GM23338 (cell line): Measurements from ENCODE around the gene HOXB4. TPM values are rescaled to one million over a fixed set of nuclear protein-coding genes. Genes with fewer than 3 reads are reported as not detected.

Experiments used
- ATAC-seq: fragments of 200-7000 bp; cut with Tn5 transposase; 3 replicates; pipeline ENCODE4 v1.9.1; 2020
- DNase-seq: peaks from one replicate; pipeline ENCODE4 v3.0.0-alpha.2; 2015; ENCODE audit warnings: low spot score
- H2AFZ ChIP-seq: fragments of 200-600 bp; sonication (generic); 2 replicates; pipeline ENCODE4 v1.8.0; 2016; ENCODE audit warnings: antibody characterized with exemption, mild to moderate bottlenecking, moderate library complexity
- H3F3A ChIP-seq: fragments of 200-600 bp; sonication (generic); replicated peaks from 2 replicates; pipeline ENCODE4 v1.8.0; 2017; ENCODE audit warnings: antibody characterized with exemption, mixed run types, low read depth
- H3K27ac ChIP-seq: fragments of 200-600 bp; sonication (generic); 2 replicates; pipeline ENCODE4 v1.6.1; 2016; ENCODE audit warnings: low read depth
- H3K27me3 ChIP-seq: fragments of 200-600 bp; sonication (generic); 2 replicates; pipeline ENCODE4 v1.8.0; 2016; ENCODE audit warnings: mild to moderate bottlenecking, mixed run types, moderate library complexity; ENCODE audit not compliant: insufficient read depth
- H3K36me3 ChIP-seq: fragments of 200-600 bp; sonication (generic); 2 replicates; pipeline ENCODE4 v1.8.0; 2016; ENCODE audit warnings: mild to moderate bottlenecking; ENCODE audit not compliant: insufficient read depth
- H3K4me1 ChIP-seq: fragments of 200-600 bp; sonication (generic); 2 replicates; pipeline ENCODE4 v1.8.0; 2016; ENCODE audit warnings: mild to moderate bottlenecking, moderate library complexity; ENCODE audit not compliant: insufficient read depth
- H3K4me2 ChIP-seq: fragments of 200-600 bp; sonication (generic); 2 replicates; pipeline ENCODE4 v1.7.1; 2017; ENCODE audit warnings: mixed run types
- H3K4me3 ChIP-seq: fragments of 200-600 bp; sonication (generic); 2 replicates; pipeline ENCODE4 v1.6.1; 2016; ENCODE audit warnings: mixed run types
- H3K79me2 ChIP-seq: fragments of 200-600 bp; sonication (generic); replicated peaks from 2 replicates; pipeline ENCODE4 v1.8.0; 2017; ENCODE audit warnings: mild to moderate bottlenecking; ENCODE audit not compliant: insufficient read depth
- H3K9me2 ChIP-seq: fragments of 200-600 bp; sonication (generic); 2 replicates; pipeline ENCODE4 v1.8.0; 2017; ENCODE audit not compliant: insufficient read depth
- H4K20me1 ChIP-seq: fragments of 200-600 bp; sonication (generic); replicated peaks from 2 replicates; pipeline ENCODE4 v1.8.0; 2017; ENCODE audit warnings: mild to moderate bottlenecking; ENCODE audit not compliant: insufficient read depth
- H3K27ac Mint-ChIP-seq: 2 replicates; pipeline ENCODE4 v1.8.0; 2020; ENCODE audit warnings: inconsistent platforms, mild to moderate bottlenecking, moderate library complexity, mixed read lengths
- H3K27me3 Mint-ChIP-seq: 3 replicates; pipeline ENCODE4 v1.8.0; 2022; ENCODE audit warnings: low read depth, mild to moderate bottlenecking, moderate library complexity, mixed read lengths, inconsistent platforms; ENCODE audit not compliant: insufficient read depth, poor library complexity
- H3K36me3 Mint-ChIP-seq: 3 replicates; pipeline ENCODE4 v1.8.0; 2021; ENCODE audit warnings: low read depth, mild to moderate bottlenecking, inconsistent platforms, moderate library complexity, mixed read lengths
- H3K4me1 Mint-ChIP-seq: 3 replicates; pipeline ENCODE4 v1.8.0; 2020; ENCODE audit warnings: mild to moderate bottlenecking, inconsistent platforms, mixed read lengths
- H3K4me3 Mint-ChIP-seq: 3 replicates; pipeline ENCODE4 v1.8.0; 2021; ENCODE audit warnings: moderate library complexity, mild to moderate bottlenecking, inconsistent platforms, mixed read lengths
- H3K9me3 Mint-ChIP-seq: 3 replicates; pipeline ENCODE4 v1.8.0; 2020; ENCODE audit warnings: moderate library complexity, mild to moderate bottlenecking, inconsistent platforms, mixed read lengths
- CTCF ChIP-seq, 2 experiments: fragments of 200-600 bp in 1 of 2; sonication (generic) in 1 of 2; conservative IDR thresholded peaks; 2 replicates each; pipeline versions ENCODE4 v1.5.1 to v1.6.1; 2016 to 2017; ENCODE audit warnings: antibody characterized with exemption in 2 of 2, low read depth in 2 of 2, mild to moderate bottlenecking in 2 of 2, moderate library complexity in 1 of 2
- ETS1 ChIP-seq: IDR thresholded peaks from 2 replicates; pipeline ENCODE4 v1.6.1; 2016; ENCODE audit warnings: antibody characterized with exemption
- EZH2 ChIP-seq: fragments of 200-600 bp; sonication (generic); IDR thresholded peaks from one replicate; pipeline ENCODE4 v1.8.0; 2017; ENCODE audit warnings: antibody characterized with exemption, mild to moderate bottlenecking, low read depth; ENCODE audit not compliant: unreplicated experiment
- JUNB ChIP-seq: IDR thresholded peaks from one replicate; pipeline ENCODE4 v1.6.1; 2016; ENCODE audit warnings: antibody characterized with exemption; ENCODE audit not compliant: unreplicated experiment
- POLR2AphosphoS5 ChIP-seq: IDR thresholded peaks from 2 replicates; pipeline ENCODE4 v1.6.1; 2016; ENCODE audit warnings: antibody characterized with exemption, low read depth
- STAT1 ChIP-seq: IDR thresholded peaks from one replicate; pipeline ENCODE4 v1.6.1; 2016; ENCODE audit warnings: antibody characterized with exemption; ENCODE audit not compliant: unreplicated experiment
- ZNF114 ChIP-seq: fragments of 250-450 bp; sonication (Bioruptor Pico); IDR thresholded peaks from 2 replicates; pipeline ENCODE4 v1.5.0; 2020; ENCODE audit warnings: mild to moderate bottlenecking, moderate library complexity
- ZNF331 ChIP-seq: fragments of 250-450 bp; sonication (Bioruptor Pico); IDR thresholded peaks from 2 replicates; pipeline ENCODE4 v1.5.0; 2020; ENCODE audit warnings: low read depth, mild to moderate bottlenecking, moderate library complexity
- polyA plus RNA-seq: library from polyadenylated mRNA; unstranded; fragments of >200 nt; fragmentation: Nextera tagmentation; extraction: Ambion mirVana; gene quantifications from 2 replicates; pipeline ENCODE4 v1.2.1, GENCODE V29; 2016
- total RNA-seq: library from RNA; depleted of rRNA; stranded (reverse); fragments of >200 nt; shearing (Covaris generic); gene quantifications from 2 replicates; pipeline ENCODE4 v1.2.3, GENCODE V29; 2014

Gene HOXB4
- total and polyA plus RNA-seq, 2 experiments from 2014 or later = not detected

- peak; percentile 49 for DNase-seq
- no peaks in the 10 kb centered on the region for H3K79me2 ChIP-seq
- no peak within 1 kb of the TSS for H3K27ac Mint-ChIP-seq
- peaks cover 3% of the 10 kb centered on the region for H3K9me3 Mint-ChIP-seq
- TF ChIP-seq EZH2 (no peak), POLR2AphosphoS5 (no peak), ZNF114 (no peak), ETS1 (no peak), CTCF (conservative IDR thresholded peaks at IDR 0.05; ENCODE audit: low read depth in 2 of 2) (no peak), STAT1 (no peak), ZNF331 (CRISPR knock-in tag) (no peak), JUNB (no peak)
- H3K27me3 Mint-ChIP-seq = peaks cover 98% of the 10 kb centered on the region
- peaks cover 4% of the 10 kb centered on the region; the same call in 1 of the 3 replicates for H3K36me3 Mint-ChIP-seq
- no peak for ATAC-seq
- no peak within 1 kb of the TSS for H2AFZ ChIP-seq
- peak within 1 kb of the TSS; percentile 55 for H3K4me3 Mint-ChIP-seq
- H3K27me3 ChIP-seq = peaks cover 100% of the 10 kb centered on the region
- peaks cover 18% of the 10 kb centered on the region for H4K20me1 ChIP-seq
- no peaks in the 10 kb centered on the region for H3K9me2 ChIP-seq
- H3K4me3 ChIP-seq = peak within 1 kb of the TSS; percentile 47
- H3F3A ChIP-seq = peaks cover 33% of the 10 kb centered on the region
- H3K4me1 ChIP-seq = peaks cover 89% of the 10 kb centered on the region
- no peaks in the 10 kb centered on the region; the same call in 1 of the 2 replicates for H3K36me3 ChIP-seq
- H3K4me2 ChIP-seq = peak within 1 kb of the TSS; percentile 74
- peaks cover 70% of the 10 kb centered on the region for H3K4me1 Mint-ChIP-seq
- H3K27ac ChIP-seq = no peak within 1 kb of the TSS
These were observed 33.2 kb downstream of the HOXB4 start, which contains the start of gene HOXB2 for GRCh38 chr17:48545022-48545375. HOXB2 (minus strand) TSS chr17:48545109; CDS start chr17:48544911, 198 bp downstream.

- TF ChIP-seq ZNF114 (no peak), EZH2 (peak; percentile 80)
- Histone ChIP-seq H3K79me2 (no peaks in the 10 kb centered on the region), H3K4me1 (peaks cover 87% of the 10 kb centered on the region), H3K4me3 (peak overlapping the region; percentile 47), H3K4me2 (peak overlapping the region; percentile 74), H4K20me1 (peaks cover 18% of the 10 kb centered on the region), H2AFZ (no peak overlapping the region), H3K27me3 (peaks cover 100% of the 10 kb centered on the region), H3K27ac (no peak overlapping the region), H3K36me3 (no peaks in the 10 kb centered on the region; the same call in 1 of the 2 replicates), H3F3A (peaks cover 33% of the 10 kb centered on the region), H3K9me2 (no peaks in the 10 kb centered on the region)
- H3K9me3 Mint-ChIP-seq = peaks cover 3% of the 10 kb centered on the region
- H3K36me3 Mint-ChIP-seq = peaks cover 4% of the 10 kb centered on the region; the same call in 1 of the 3 replicates
- DNase-seq = peak; percentile 77
- ATAC-seq = peak; percentile 4; the same call in 2 of the 3 replicates
- no peak overlapping the region for H3K27ac Mint-ChIP-seq
- H3K4me1 Mint-ChIP-seq = peaks cover 70% of the 10 kb centered on the region
- H3K4me3 Mint-ChIP-seq = peak overlapping the region; percentile 55
- H3K27me3 Mint-ChIP-seq = peaks cover 98% of the 10 kb centered on the region
These were observed 33.7 kb downstream of the HOXB4 start for GRCh38 chr17:48544349-48545021.
